NT2/D1 (cell line): ENCODE measurements around the gene DNAL4.

Source experiments
- SUZ12 ChIP-seq: IDR thresholded peaks from 2 replicates; pipeline ENCODE4 v1.6.1; 2011; ENCODE audit not compliant: insufficient read length, insufficient read depth; ENCODE audit errors: extremely low read depth
- YY1 ChIP-seq: IDR thresholded peaks from 2 replicates; pipeline ENCODE4 v1.6.1; 2011; ENCODE audit not compliant: insufficient read length, insufficient read depth
- ZNF274 ChIP-seq: IDR thresholded peaks from 2 replicates; pipeline ENCODE4 v1.6.1; 2011; ENCODE audit warnings: mild to moderate bottlenecking, low read depth, low read length

DNA sequence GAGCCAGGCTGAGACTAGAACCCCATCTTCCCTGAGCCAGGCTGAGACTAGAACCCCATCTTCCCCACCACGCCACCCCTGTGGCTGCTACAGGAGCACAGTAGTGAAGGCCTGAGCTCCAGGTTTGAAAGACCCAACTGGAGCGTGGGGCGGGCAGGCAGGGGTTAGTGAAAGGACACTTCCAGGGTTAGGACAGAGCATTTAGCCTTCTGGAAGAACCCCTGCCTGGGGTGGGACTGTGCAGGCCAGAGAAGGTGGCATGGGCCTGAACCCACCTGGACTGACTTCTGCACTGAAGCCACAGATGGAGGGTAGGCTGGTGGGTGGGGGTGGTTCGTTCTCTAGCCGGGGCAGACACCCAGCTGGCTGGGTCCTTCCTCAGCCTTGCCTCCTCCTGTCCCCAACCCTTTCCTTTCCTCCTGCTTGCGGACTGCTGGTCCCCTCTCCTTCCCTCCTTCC is 62.2 kb downstream of the DNAL4 start:
- TF ChIP-seq YY1, result no peak
- TF ChIP-seq ZNF274, result no peak
- no peak for TF ChIP-seq SUZ12
